Lower lobe of right lung (tissue), 2 donors: Measurements from ENCODE around the gene ABCA1. TPM values are rescaled to one million over a fixed set of nuclear protein-coding genes. Genes with fewer than 3 reads are reported as not detected.

Experiments
- ATAC-seq, 2 donors: fragments of 200-7000 bp; cut with Tn5 transposase; one replicate each; pipeline ENCODE4 v1.9.1; 2020 to 2022; ENCODE audit warnings: mild to moderate bottlenecking in 2 of 2, moderate library complexity in 2 of 2
- DNase-seq: peaks from one replicate; pipeline ENCODE4 v3.0.0-alpha.2; 2020
- H3K27ac ChIP-seq: fragments of 200-600 bp; one replicate; pipeline ENCODE4 v1.8.0; 2022
- H3K27me3 ChIP-seq: fragments of 200-600 bp; one replicate; pipeline ENCODE4 v1.8.0; 2022; ENCODE audit warnings: low read depth
- H3K36me3 ChIP-seq: fragments of 200-600 bp; one replicate; pipeline ENCODE4 v1.8.0; 2022; ENCODE audit warnings: mild to moderate bottlenecking
- H3K4me1 ChIP-seq: fragments of 200-600 bp; one replicate; pipeline ENCODE4 v1.8.0; 2022
- H3K4me3 ChIP-seq: fragments of 200-600 bp; one replicate; pipeline ENCODE4 v1.8.0; 2022; ENCODE audit warnings: mild to moderate bottlenecking
- H3K9me3 ChIP-seq: fragments of 200-600 bp; one replicate; pipeline ENCODE4 v1.8.0; 2022
- intact Hi-C: fragments of 100-400 bp; cut with DNase I; formaldehyde crosslinking; loops from one replicate; pipeline ENCODE4 v1.11.0; 2022
- total RNA-seq: library from RNA; stranded (reverse); fragmentation: NEBNext Ultra II Directional; extraction: Animal tissue kit (Norgen Biotek cat#: 25700); gene quantifications from one replicate; pipeline ENCODE4 v1.2.1, GENCODE V29; 2021
- TF ChIP-seq, protein P1 (sequence below): fragments of 200-600 bp; IDR thresholded peaks from one replicate; pipeline ENCODE4 v1.8.0; 2022; ENCODE audit warnings: antibody characterized with exemption, mild to moderate bottlenecking
- donor health status: DM: no; HTN: yes; CAD: no; lungs with severe emphysema.

ABCA1 gene
- total RNA-seq, 1 donor from 2014 or later = 46.8 TPM

DNA sequence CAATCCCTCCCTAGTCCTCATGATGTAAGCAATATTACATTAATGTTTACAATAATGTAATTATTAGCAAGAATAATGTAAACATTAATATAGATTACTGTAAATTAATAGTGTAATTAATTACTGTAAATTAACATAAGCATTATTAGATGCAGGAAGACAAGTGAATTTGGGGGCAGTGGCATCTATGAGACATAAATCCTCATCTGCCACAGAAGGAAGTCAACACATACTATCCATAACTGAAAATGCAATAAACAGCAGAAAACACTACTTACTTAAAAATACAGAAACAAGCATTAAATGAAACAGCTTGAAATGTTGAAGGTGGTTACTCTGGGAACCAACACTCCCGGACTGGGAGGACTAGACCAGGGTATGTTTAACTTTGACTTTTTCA is 181.2 kb downstream of the ABCA1 start:
- H3K27me3 ChIP-seq = no peaks in the 10 kb centered on the region
- TF ChIP-seq, protein P1, sequence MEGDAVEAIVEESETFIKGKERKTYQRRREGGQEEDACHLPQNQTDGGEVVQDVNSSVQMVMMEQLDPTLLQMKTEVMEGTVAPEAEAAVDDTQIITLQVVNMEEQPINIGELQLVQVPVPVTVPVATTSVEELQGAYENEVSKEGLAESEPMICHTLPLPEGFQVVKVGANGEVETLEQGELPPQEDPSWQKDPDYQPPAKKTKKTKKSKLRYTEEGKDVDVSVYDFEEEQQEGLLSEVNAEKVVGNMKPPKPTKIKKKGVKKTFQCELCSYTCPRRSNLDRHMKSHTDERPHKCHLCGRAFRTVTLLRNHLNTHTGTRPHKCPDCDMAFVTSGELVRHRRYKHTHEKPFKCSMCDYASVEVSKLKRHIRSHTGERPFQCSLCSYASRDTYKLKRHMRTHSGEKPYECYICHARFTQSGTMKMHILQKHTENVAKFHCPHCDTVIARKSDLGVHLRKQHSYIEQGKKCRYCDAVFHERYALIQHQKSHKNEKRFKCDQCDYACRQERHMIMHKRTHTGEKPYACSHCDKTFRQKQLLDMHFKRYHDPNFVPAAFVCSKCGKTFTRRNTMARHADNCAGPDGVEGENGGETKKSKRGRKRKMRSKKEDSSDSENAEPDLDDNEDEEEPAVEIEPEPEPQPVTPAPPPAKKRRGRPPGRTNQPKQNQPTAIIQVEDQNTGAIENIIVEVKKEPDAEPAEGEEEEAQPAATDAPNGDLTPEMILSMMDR = no peak

DNA sequence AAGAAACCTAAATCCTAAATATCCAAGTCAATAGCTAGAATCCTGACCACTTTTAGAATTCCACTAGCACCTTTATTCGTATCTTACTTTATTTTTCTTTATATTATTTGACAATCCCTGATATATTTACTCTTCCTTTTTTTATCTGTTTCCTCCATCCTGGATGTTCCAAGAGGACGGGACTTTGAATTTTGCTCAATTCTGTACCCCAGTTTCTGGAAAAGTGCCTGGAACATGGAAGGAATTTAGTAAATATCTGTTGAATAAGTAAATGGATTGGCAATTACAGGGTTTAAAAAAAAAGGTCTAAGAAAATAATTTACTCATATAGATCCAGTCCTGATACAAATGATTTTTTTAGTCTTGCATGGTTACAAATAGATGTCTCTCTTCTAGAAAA is 181.7 kb downstream of the ABCA1 start:
- Histone ChIP-seq H3K4me3 (no peak overlapping the region), H3K4me1 (peaks cover 22% of the 10 kb centered on the region), H3K27me3 (no peaks in the 10 kb centered on the region), H3K9me3 (no peaks in the 10 kb centered on the region), H3K36me3 (peaks cover 5% of the 10 kb centered on the region), H3K27ac (no peak overlapping the region)
- DNase-seq (no peak), ATAC-seq (no peak)
- TF ChIP-seq, protein P1 = no peak
- intact Hi-C loops = no loop called here

More for the DNA sequence above, 181.2 kb downstream of the ABCA1 start:
- no peaks in the 10 kb centered on the region for H3K9me3 ChIP-seq
- peak overlapping the region; percentile 94 for H3K27ac ChIP-seq
- H3K4me3 ChIP-seq = peak overlapping the region; percentile 80
- intact Hi-C loops = no loop called here
- peaks cover 11% of the 10 kb centered on the region for H3K36me3 ChIP-seq
- H3K4me1 ChIP-seq = peaks cover 22% of the 10 kb centered on the region
- ATAC-seq = no peak
- no peak for DNase-seq

DNA sequence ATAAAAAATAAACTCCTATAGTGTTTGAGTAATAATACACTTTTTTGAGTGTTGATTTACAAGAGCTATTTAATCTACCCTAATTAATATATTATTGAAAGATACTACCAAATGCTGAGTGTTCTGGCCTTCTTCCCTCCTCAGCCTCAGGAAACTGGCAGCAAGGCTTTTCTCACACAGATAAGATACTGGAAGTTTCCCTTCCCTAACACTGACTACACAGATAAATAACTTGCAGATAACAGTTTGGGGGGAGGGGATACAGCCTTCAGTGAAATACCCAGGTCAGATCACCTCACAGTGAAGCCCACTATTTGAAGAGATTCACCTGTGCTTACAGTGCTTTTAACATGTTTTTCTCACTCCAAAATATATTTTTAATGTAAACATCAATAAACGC is 182.1 kb downstream of the ABCA1 start:
- DNase-seq = no peak
- H3K9me3 ChIP-seq = no peaks in the 10 kb centered on the region
- TF ChIP-seq, protein P1 = no peak

DNA sequence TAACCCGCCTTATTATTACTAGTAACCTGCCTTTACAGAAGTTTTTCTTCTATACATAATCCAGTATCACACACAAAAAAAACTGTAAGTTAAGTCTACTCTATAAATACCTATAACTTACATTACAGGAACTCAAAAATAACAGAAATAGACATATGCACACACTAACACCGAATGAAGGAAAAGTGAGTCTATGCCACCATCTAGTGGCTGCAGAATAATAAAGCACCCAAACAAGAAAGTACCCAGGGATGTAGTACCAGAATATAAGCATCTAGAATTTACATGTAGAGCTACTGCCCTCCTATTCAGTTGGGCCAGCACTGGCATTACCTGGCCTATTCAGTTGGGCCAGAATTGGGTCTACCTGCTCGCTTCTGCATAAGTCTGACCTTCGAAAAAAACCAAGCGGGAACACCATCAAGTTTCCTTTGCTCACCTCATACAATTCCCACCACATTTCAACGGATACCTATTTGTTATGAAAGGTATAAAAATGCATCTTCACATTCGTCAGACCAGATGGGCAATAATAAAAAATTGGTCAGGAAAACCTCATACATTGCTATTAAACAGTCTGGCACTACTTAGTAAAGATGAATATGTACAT is 184.5 kb downstream of the ABCA1 start:
- no peak for ATAC-seq
- TF ChIP-seq, protein P1 = peak; percentile 78

More for the DNA sequence above, 182.1 kb downstream of the ABCA1 start:
- intact Hi-C loops = no loop called here
- H3K27ac ChIP-seq = no peak overlapping the region
- no peak overlapping the region for H3K4me3 ChIP-seq
- H3K4me1 ChIP-seq = peaks cover 22% of the 10 kb centered on the region
- H3K27me3 ChIP-seq = no peaks in the 10 kb centered on the region
- ATAC-seq = no peak
- H3K36me3 ChIP-seq = peaks cover 1% of the 10 kb centered on the region

DNA sequence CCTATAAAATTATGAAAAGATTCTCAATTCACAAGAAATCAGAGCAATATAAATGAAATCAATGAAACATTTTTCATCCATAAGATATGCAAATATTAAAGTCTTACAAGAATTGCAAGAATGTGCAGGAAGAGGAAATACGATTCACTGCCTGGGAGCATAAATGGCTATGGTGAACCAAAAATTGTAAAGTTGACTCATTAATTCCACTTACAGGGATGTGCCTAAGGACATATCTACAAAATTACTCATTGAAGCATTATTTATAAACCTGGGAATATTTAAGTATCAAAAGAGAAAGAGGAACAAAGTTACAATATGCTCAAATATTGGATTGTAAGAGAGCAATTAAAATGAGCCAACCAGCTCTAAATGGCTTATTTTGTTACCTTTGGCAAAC is 187.3 kb downstream of the ABCA1 start:
- Histone ChIP-seq H3K4me3 (no peak overlapping the region), H3K27me3 (no peaks in the 10 kb centered on the region), H3K27ac (no peak overlapping the region), H3K36me3 (no peaks in the 10 kb centered on the region), H3K4me1 (no peaks in the 10 kb centered on the region), H3K9me3 (no peaks in the 10 kb centered on the region)
- DNase-seq (no peak), ATAC-seq (no peak)
- intact Hi-C loops = no loop called here
- TF ChIP-seq, protein P1 = no peak

More for the DNA sequence above, 184.5 kb downstream of the ABCA1 start:
- H3K27me3 ChIP-seq = no peaks in the 10 kb centered on the region
- no peak overlapping the region for H3K27ac ChIP-seq
- no peaks in the 10 kb centered on the region for H3K36me3 ChIP-seq
- intact Hi-C loops = no loop called here
- DNase-seq = no peak
- no peaks in the 10 kb centered on the region for H3K9me3 ChIP-seq
- peaks cover 2% of the 10 kb centered on the region for H3K4me1 ChIP-seq
- H3K4me3 ChIP-seq = no peak overlapping the region
